Peyer's patch (tissue), 4 donors: Measurements from ENCODE around the gene ECM1.

Experiments
- POLR2A ChIP-seq, 2 donors: fragments of 450-650 bp; IDR thresholded peaks; one replicate each; pipeline ENCODE4 v1.5.1; 2017; ENCODE audit warnings: antibody characterized with exemption in 2 of 2, mild to moderate bottlenecking in 2 of 2, moderate library complexity in 2 of 2
- TF ChIP-seq, protein P1 (sequence below), 6 experiments: fragments of 450-650 bp in 4 of 6; fragments of 200-600 bp in 2 of 6; sonication (generic) in 1 of 6; IDR thresholded peaks; one replicate each; pipeline ENCODE4 v1.5.1; 2017 to 2019; ENCODE audit warnings: antibody characterized with exemption in 6 of 6, mild to moderate bottlenecking in 3 of 6, moderate library complexity in 1 of 6

GRCh38 chr1:150516616-150517015 lies 8.7 kb downstream of the ECM1 start:
- TF ChIP-seq, protein P1, sequence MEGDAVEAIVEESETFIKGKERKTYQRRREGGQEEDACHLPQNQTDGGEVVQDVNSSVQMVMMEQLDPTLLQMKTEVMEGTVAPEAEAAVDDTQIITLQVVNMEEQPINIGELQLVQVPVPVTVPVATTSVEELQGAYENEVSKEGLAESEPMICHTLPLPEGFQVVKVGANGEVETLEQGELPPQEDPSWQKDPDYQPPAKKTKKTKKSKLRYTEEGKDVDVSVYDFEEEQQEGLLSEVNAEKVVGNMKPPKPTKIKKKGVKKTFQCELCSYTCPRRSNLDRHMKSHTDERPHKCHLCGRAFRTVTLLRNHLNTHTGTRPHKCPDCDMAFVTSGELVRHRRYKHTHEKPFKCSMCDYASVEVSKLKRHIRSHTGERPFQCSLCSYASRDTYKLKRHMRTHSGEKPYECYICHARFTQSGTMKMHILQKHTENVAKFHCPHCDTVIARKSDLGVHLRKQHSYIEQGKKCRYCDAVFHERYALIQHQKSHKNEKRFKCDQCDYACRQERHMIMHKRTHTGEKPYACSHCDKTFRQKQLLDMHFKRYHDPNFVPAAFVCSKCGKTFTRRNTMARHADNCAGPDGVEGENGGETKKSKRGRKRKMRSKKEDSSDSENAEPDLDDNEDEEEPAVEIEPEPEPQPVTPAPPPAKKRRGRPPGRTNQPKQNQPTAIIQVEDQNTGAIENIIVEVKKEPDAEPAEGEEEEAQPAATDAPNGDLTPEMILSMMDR (IDR thresholded peaks at IDR 0.05), result no peak
- TF ChIP-seq POLR2A (IDR thresholded peaks at IDR 0.05), result no peak
